Measurements from ENCODE around the gene PIGN.
A peak's percentile ranks its signal among the peaks of the same experiment; 100 is the strongest.
"Not testable (repeated sequence)": the region's sequence is repeated elsewhere in the genome, so short reads cannot be mapped to it uniquely, and the experiment has no call there.

The PIGN gene

DNA sequence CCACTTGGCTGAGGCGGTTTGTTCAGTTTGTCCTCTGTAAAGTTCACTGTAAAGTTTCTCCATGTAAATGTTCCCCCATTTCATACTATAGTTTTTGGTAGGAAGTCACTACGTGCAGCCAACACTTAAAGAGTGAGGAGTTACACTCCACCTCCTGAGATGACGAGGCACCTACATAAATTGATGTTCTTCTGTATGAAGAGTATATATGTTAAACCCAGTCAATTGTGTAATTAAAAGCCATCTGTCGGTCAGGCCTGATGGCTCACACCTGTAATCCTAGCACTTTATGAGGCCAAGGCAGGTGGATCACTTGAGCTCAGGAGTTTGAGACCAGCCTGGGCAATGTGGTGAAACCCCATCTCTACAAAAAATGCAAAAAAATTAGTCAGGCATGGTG, 7.6 kb downstream of the PIGN start:
- no peak for DNase-seq

DNA sequence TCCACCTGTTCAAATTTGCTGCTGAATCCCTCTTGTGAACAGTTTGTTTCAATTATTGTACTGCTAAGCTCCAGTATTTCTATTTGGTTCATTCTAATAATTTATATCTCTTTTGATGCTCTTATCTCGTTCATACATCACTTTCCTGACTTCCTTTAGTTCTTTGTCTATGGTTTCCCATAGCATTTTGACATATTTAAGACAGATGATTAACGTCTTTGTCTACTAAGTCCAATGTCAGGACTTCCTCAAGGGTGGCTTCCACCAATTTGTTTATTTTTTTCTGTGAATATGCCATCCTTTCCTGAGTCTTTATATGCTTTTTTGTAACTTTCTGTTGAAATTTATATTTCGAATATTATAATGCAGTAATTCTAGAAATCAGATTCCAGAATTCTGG, 9.6 kb downstream of the PIGN start:
- no peak for DNase-seq

- no peak for DNase-seq
These were observed 11.3 kb downstream of the PIGN start for GRCh38 chr18:62175521-62175920.

DNA sequence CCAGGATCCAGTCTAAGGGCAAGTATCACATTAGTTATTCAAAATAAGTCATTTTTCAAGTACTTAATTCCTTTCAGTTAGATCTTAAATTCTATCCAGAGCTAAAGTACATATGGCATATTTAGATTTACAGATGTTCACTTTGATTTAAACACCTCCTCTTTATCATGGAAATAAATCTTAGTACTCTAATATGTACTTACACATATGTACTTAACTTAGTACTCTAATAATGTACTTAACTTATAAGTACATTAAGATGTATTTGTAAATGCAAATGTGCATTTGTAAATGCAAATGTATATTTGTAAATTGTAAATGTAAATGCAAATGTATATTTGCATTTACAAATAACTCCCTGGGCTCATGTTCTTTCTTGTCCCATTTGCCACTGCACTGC, 14.6 kb downstream of the PIGN start:
- no peak for DNase-seq

- no peak for DNase-seq
These were observed 16.0 kb downstream of the PIGN start for GRCh38 chr18:62170857-62171256.

DNA sequence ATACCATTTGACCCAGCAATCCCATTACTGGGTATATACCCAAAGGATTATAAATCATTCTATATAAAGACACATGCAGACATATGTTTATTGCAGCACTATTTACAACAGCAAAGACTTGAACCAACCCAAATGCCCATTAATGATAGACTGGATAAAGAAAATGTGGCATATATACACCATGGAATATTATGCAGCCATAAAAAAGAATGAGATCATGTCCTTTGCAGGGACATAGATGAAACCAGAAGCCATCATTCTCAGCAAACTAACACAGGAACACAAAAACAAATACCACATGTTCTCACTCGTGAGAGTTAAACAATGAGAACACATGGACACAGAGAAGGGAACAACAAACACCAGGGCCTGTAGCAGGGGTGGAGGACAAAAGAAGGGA, 20.3 kb downstream of the PIGN start:
- DNase-seq: not testable (repeated sequence)

DNA sequence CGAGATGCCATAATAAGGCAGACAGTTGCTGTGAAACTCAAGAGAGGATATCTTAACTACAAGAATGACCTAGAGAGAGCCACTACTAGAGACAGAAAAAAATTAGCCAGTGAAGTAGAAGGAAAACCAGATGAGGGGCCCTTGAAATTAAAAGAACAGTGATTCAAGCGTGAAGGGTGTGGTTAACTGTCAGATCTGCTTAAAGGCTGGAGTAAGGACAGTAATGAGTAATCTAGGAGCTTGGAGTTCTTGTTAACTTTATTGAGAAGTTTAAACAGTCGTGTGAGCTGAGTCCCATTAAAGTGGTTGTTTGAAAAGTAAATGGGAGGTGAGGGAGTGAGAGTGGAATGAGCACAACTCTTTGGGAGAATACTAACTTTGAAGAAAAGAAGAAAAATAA, 21.3 kb downstream of the PIGN start:
- DNase-seq: no peak

GRCh38 chr18:62164855-62165487, 21.9 kb downstream of the PIGN start:
- DNase-seq: no peak

DNA sequence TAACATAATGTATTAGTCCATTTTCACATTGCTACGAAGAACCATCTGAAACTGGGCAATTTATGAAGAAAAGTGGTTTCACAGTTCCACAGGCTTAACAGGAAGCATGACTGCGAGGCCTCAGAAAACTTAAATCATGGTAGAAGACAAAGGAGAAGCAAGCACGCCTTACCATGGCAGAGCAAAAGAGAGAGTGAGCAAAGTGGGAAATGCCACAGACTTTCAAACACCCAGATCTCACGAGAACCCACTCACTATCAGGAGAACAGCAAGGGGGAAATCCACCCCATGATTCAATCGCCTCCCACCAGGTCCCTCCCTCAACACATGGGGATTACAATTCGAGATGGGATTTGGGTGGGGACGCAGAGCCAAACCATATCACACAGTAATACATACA, 22.5 kb downstream of the PIGN start:
- DNase-seq: no peak

GRCh38 chr18:62157843-62158242, 29.0 kb downstream of the PIGN start:
- DNase-seq: no peak

- DNase-seq: no peak
These were observed 34.0 kb downstream of the PIGN start for GRCh38 chr18:62152844-62153243.

GRCh38 chr18:62151068-62151771, 35.6 kb downstream of the PIGN start:
- no peak for DNase-seq

- no peak for DNase-seq
These were observed 42.5 kb downstream of the PIGN start for GRCh38 chr18:62144338-62144737.

GRCh38 chr18:62140259-62140658, 46.6 kb downstream of the PIGN start:
- no peak for DNase-seq

DNA sequence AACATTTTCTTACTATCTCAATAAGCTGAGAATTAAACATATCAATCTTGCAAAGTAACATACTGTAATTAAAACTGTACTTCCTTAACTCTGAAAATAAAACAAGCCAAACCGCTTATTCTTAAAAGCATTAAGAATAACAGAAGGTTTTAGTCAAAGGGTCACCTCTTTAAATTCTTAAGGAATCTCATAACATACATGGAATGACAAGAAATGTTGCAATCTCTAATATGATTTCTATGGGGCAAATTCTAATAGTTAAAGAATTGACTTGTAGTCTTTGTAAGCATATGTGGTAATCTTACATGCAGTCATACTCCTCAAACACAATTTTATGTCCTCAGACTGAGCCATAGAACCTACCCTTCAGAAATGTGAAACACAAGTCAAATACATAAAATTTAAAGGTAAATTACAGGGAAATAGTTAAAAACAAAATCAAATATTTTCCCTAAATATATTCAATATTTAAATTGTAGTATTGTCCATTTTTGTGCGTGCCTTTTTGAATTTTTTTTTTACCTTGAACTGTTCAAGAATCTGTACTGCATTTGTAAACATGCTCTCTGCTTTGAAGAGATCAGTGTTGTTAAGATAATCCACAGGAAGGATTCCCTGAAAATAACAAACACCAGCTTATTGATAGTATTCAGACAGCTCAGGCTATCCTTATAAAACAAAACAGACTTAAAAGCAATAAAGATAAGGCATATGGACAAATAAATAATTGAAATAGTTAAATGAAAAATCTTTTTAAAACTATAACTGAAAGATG, 48.2 kb downstream of the PIGN start:
- no peak for DNase-seq

DNA sequence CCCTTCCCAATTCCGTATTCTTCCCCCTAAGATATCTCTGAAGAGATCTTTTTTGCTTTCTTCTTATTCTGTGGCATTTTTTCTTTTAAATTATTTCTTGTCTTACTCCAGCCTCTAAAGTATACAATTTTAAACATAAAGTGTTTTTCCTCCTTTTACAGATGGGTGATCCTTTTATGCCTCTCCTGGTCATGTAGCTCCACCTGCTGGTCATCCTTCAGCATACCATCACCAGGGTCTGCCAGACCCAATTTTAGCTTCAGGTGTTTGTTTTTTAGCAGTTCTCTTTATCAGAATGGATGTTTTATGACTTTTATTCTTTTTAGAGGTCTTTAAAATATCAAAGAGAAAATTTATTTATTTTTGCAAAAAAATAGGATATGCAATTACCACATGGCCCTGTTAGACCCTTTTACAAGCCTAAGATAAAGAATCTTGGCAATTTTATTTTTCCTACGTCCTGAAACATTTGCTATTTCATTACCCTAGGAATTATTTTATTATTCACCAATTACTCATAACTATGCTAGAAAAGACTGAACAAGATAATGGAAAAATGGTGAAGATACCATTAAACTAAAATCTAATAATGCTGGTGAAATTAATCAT, 55.5 kb downstream of the PIGN start:
- DNase-seq: peak; percentile 21

- DNase-seq: no peak
These were observed 58.7 kb downstream of the PIGN start for GRCh38 chr18:62128157-62128556.

DNA sequence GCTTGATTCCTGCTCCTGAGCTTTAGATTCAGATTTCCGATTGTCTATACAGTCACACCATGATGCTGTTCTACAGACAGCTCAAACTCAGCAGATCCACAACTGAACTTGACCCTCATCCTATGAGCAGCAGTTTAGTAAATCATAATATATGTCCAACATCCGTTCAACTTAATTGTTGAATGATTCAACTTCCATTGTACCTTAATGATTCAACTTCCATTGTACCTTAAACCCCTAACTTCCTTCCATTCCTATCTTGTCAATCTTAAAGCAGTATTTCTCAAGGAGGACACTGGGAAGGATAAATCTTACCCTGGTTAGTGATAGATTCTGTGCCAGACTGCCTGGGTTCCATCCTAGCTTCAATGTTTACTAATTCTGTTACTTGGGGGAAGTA, 60.1 kb downstream of the PIGN start:
- no peak for DNase-seq

GRCh38 chr18:62125702-62126101, 61.2 kb downstream of the PIGN start:
- no peak for DNase-seq

GRCh38 chr18:62122330-62122729, 64.5 kb downstream of the PIGN start:
- DNase-seq: no peak

- DNase-seq: no peak
These were observed 67.0 kb downstream of the PIGN start for GRCh38 chr18:62119884-62120283.

GRCh38 chr18:62118328-62118727, 68.5 kb downstream of the PIGN start:
- no peak for DNase-seq

- no peak for DNase-seq
These were observed 77.2 kb downstream of the PIGN start for GRCh38 chr18:62109676-62110075.

- no peak for DNase-seq
These were observed 79.0 kb downstream of the PIGN start for GRCh38 chr18:62107881-62108280.
